Measurements from ENCODE around the gene FIGNL1.

Gene FIGNL1

GRCh38 chr7:50449881-50450589 is at the start of gene FIGNL1:
FIGNL1 (minus strand) TSS chr7:50450350; CDS start chr7:50447287, 3,063 bp downstream.
- DNase-seq (ENCODE audit: low read depth in 2 of 2), result peak; percentile 76 to 79

GRCh38 chr7:50499092-50499491 is 48.9 kb upstream of the FIGNL1 start:
- DNase-seq (ENCODE audit: low read depth in 2 of 2), result no peak

GRCh38 chr7:50497968-50498367 is 47.8 kb upstream of the FIGNL1 start:
- DNase-seq (ENCODE audit: low read depth in 2 of 2), result no peak

GRCh38 chr7:50497068-50497642 is 47.0 kb upstream of the FIGNL1 start:
- no peak for DNase-seq (ENCODE audit: low read depth in 2 of 2)

- DNase-seq (ENCODE audit: low read depth in 2 of 2), result no peak
Measured at GRCh38 chr7:50496569-50496968, 46.4 kb upstream of the FIGNL1 start.

- no peak for DNase-seq (ENCODE audit: low read depth in 2 of 2)
Measured at GRCh38 chr7:50495746-50496145, 45.6 kb upstream of the FIGNL1 start.

- no peak for DNase-seq (ENCODE audit: low read depth in 2 of 2)
Measured at GRCh38 chr7:50492770-50493519, 42.8 kb upstream of the FIGNL1 start.

GRCh38 chr7:50491943-50492342 is 41.8 kb upstream of the FIGNL1 start:
- no peak for DNase-seq (ENCODE audit: low read depth in 2 of 2)

GRCh38 chr7:50491209-50491608 is 41.1 kb upstream of the FIGNL1 start:
- DNase-seq (ENCODE audit: low read depth in 2 of 2), result no peak

GRCh38 chr7:50488379-50488778 is 38.2 kb upstream of the FIGNL1 start:
- no peak for DNase-seq (ENCODE audit: low read depth in 2 of 2)

- no peak for DNase-seq (ENCODE audit: low read depth in 2 of 2)
Measured at GRCh38 chr7:50486512-50486911, 36.4 kb upstream of the FIGNL1 start.

GRCh38 chr7:50481867-50482266 is 31.7 kb upstream of the FIGNL1 start:
- DNase-seq (ENCODE audit: low read depth in 2 of 2), result no peak

- no peak for DNase-seq (ENCODE audit: low read depth in 2 of 2)
Measured at GRCh38 chr7:50480797-50481196, 30.6 kb upstream of the FIGNL1 start.

- DNase-seq (ENCODE audit: low read depth in 2 of 2), result no peak
Measured at GRCh38 chr7:50479743-50480517, 29.8 kb upstream of the FIGNL1 start.

- DNase-seq (ENCODE audit: low read depth in 2 of 2), result no peak
Measured at GRCh38 chr7:50477640-50478039, 27.5 kb upstream of the FIGNL1 start.

- DNase-seq (ENCODE audit: low read depth in 2 of 2), result no peak
Measured at GRCh38 chr7:50476953-50477625, 26.9 kb upstream of the FIGNL1 start.

- DNase-seq (ENCODE audit: low read depth in 2 of 2), result no peak
Measured at GRCh38 chr7:50475340-50475739, 25.2 kb upstream of the FIGNL1 start.

- DNase-seq (ENCODE audit: low read depth in 2 of 2), result no peak
Measured at GRCh38 chr7:50474382-50475160, 24.4 kb upstream of the FIGNL1 start.

GRCh38 chr7:50473531-50473930 is 23.4 kb upstream of the FIGNL1 start:
- no peak for DNase-seq (ENCODE audit: low read depth in 2 of 2)

- DNase-seq (ENCODE audit: low read depth in 2 of 2), result no peak
Measured at GRCh38 chr7:50472427-50472826, 22.3 kb upstream of the FIGNL1 start.

- no peak for DNase-seq (ENCODE audit: low read depth in 2 of 2)
Measured at GRCh38 chr7:50471970-50472369, 21.8 kb upstream of the FIGNL1 start.

All from stimulated activated CD4-positive, alpha-beta T cell treated with anti-CD3 and anti-CD28 coated beads, Interleukin-1b, Interleukin-23, amount 100 ng/mL, for 4 hours (primary cell).